Mononuclear cell (primary cell): ENCODE measurements around the gene COL2A1. TPM values are rescaled to one million over a fixed set of nuclear protein-coding genes. Genes with fewer than 3 reads are reported as not detected.

Experiments
- H3K27me3 ChIP-seq: 2 replicates; pipeline ENCODE4 v1.6.0; 2011; ENCODE audit warnings: low read length, control low read depth; ENCODE audit not compliant: insufficient read depth
- H3K4me1 ChIP-seq: 2 replicates; pipeline ENCODE4 v1.5.1; 2011; ENCODE audit warnings: mild to moderate bottlenecking, low read length, control low read depth; ENCODE audit not compliant: insufficient read depth
- H3K4me3 ChIP-seq: 2 replicates; pipeline ENCODE4 v1.5.1; 2011; ENCODE audit warnings: mild to moderate bottlenecking, low read length, moderate library complexity
- H3K9me3 ChIP-seq: 2 replicates; pipeline ENCODE4 v1.5.1; 2011; ENCODE audit warnings: low read depth, mild to moderate bottlenecking, control low read depth, low read length
- total RNA-seq: library from RNA; depleted of rRNA; stranded (reverse); fragments of >200 nt; gene quantifications from one replicate; pipeline ENCODE4 v1.2.3, GENCODE V29; 2012

The COL2A1 gene
- total RNA-seq, 1 donor = not detected

GRCh38 chr12:48036818-48037217, 32.5 kb upstream of the COL2A1 start:
- Histone ChIP-seq H3K27me3 (no peaks in the 10 kb centered on the region), H3K9me3 (no peaks in the 10 kb centered on the region), H3K4me3 (no peak overlapping the region), H3K4me1 (peaks cover 13% of the 10 kb centered on the region)

GRCh38 chr12:48034835-48035805, 30.8 kb upstream of the COL2A1 start:
- Histone ChIP-seq H3K4me1 (peaks cover 13% of the 10 kb centered on the region), H3K4me3 (no peak overlapping the region), H3K27me3 (no peaks in the 10 kb centered on the region), H3K9me3 (no peaks in the 10 kb centered on the region)

- peaks cover 13% of the 10 kb centered on the region for H3K4me1 ChIP-seq
- no peak overlapping the region for H3K4me3 ChIP-seq
- no peaks in the 10 kb centered on the region for H3K9me3 ChIP-seq
- H3K27me3 ChIP-seq = no peaks in the 10 kb centered on the region
Observed at GRCh38 chr12:48033451-48033850, 29.2 kb upstream of the COL2A1 start.

GRCh38 chr12:48032597-48032996, 28.3 kb upstream of the COL2A1 start:
- H3K4me1 ChIP-seq = peaks cover 6% of the 10 kb centered on the region
- no peaks in the 10 kb centered on the region for H3K9me3 ChIP-seq
- H3K4me3 ChIP-seq = no peak overlapping the region

GRCh38 chr12:48031135-48031960, 27.1 kb upstream of the COL2A1 start:
- Histone ChIP-seq H3K27me3 (no peaks in the 10 kb centered on the region), H3K4me1 (no peaks in the 10 kb centered on the region), H3K9me3 (no peaks in the 10 kb centered on the region), H3K4me3 (no peak overlapping the region)

More at GRCh38 chr12:48032597-48032996, 28.3 kb upstream of the COL2A1 start:
- H3K27me3 ChIP-seq = no peaks in the 10 kb centered on the region

GRCh38 chr12:48030173-48030650, 25.9 kb upstream of the COL2A1 start:
- Histone ChIP-seq H3K27me3 (no peaks in the 10 kb centered on the region), H3K4me1 (no peaks in the 10 kb centered on the region), H3K4me3 (no peak overlapping the region), H3K9me3 (no peaks in the 10 kb centered on the region)

- Histone ChIP-seq H3K4me3 (no peak overlapping the region), H3K9me3 (no peaks in the 10 kb centered on the region), H3K27me3 (no peaks in the 10 kb centered on the region), H3K4me1 (no peaks in the 10 kb centered on the region)
Observed at GRCh38 chr12:48029491-48030172, 25.4 kb upstream of the COL2A1 start.

- no peaks in the 10 kb centered on the region for H3K27me3 ChIP-seq
- no peaks in the 10 kb centered on the region for H3K4me1 ChIP-seq
- no peak overlapping the region for H3K4me3 ChIP-seq
- no peaks in the 10 kb centered on the region for H3K9me3 ChIP-seq
Observed at GRCh38 chr12:48028541-48029431, 24.5 kb upstream of the COL2A1 start.

GRCh38 chr12:48027183-48028002, 23.1 kb upstream of the COL2A1 start:
- Histone ChIP-seq H3K4me3 (no peak overlapping the region), H3K9me3 (no peaks in the 10 kb centered on the region), H3K4me1 (no peaks in the 10 kb centered on the region), H3K27me3 (no peaks in the 10 kb centered on the region)

GRCh38 chr12:48026060-48026827, 22.0 kb upstream of the COL2A1 start:
- H3K4me3 ChIP-seq = no peak overlapping the region
- no peaks in the 10 kb centered on the region for H3K9me3 ChIP-seq
- H3K27me3 ChIP-seq = peaks cover 5% of the 10 kb centered on the region
- no peaks in the 10 kb centered on the region for H3K4me1 ChIP-seq

- Histone ChIP-seq H3K27me3 (peaks cover 6% of the 10 kb centered on the region), H3K9me3 (no peaks in the 10 kb centered on the region), H3K4me3 (no peak overlapping the region), H3K4me1 (no peaks in the 10 kb centered on the region)
Observed at GRCh38 chr12:48025281-48025680, 21.0 kb upstream of the COL2A1 start.

- Histone ChIP-seq H3K27me3 (peaks cover 6% of the 10 kb centered on the region), H3K9me3 (no peaks in the 10 kb centered on the region), H3K4me3 (no peak overlapping the region), H3K4me1 (no peaks in the 10 kb centered on the region)
Observed at GRCh38 chr12:48024735-48025134, 20.5 kb upstream of the COL2A1 start.

- no peaks in the 10 kb centered on the region for H3K4me1 ChIP-seq
- H3K27me3 ChIP-seq = peaks cover 10% of the 10 kb centered on the region
- H3K4me3 ChIP-seq = no peak overlapping the region
- no peaks in the 10 kb centered on the region for H3K9me3 ChIP-seq
Observed at GRCh38 chr12:48023386-48023785, 19.1 kb upstream of the COL2A1 start.
